ENCODE data around the gene SBF1.
"Not testable (repeated sequence)": the region's sequence is repeated elsewhere in the genome, so short reads cannot be mapped to it uniquely, and the experiment has no call there.

SBF1 gene, protein sequence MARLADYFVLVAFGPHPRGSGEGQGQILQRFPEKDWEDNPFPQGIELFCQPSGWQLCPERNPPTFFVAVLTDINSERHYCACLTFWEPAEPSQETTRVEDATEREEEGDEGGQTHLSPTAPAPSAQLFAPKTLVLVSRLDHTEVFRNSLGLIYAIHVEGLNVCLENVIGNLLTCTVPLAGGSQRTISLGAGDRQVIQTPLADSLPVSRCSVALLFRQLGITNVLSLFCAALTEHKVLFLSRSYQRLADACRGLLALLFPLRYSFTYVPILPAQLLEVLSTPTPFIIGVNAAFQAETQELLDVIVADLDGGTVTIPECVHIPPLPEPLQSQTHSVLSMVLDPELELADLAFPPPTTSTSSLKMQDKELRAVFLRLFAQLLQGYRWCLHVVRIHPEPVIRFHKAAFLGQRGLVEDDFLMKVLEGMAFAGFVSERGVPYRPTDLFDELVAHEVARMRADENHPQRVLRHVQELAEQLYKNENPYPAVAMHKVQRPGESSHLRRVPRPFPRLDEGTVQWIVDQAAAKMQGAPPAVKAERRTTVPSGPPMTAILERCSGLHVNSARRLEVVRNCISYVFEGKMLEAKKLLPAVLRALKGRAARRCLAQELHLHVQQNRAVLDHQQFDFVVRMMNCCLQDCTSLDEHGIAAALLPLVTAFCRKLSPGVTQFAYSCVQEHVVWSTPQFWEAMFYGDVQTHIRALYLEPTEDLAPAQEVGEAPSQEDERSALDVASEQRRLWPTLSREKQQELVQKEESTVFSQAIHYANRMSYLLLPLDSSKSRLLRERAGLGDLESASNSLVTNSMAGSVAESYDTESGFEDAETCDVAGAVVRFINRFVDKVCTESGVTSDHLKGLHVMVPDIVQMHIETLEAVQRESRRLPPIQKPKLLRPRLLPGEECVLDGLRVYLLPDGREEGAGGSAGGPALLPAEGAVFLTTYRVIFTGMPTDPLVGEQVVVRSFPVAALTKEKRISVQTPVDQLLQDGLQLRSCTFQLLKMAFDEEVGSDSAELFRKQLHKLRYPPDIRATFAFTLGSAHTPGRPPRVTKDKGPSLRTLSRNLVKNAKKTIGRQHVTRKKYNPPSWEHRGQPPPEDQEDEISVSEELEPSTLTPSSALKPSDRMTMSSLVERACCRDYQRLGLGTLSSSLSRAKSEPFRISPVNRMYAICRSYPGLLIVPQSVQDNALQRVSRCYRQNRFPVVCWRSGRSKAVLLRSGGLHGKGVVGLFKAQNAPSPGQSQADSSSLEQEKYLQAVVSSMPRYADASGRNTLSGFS (N-terminal part only)

DNA sequence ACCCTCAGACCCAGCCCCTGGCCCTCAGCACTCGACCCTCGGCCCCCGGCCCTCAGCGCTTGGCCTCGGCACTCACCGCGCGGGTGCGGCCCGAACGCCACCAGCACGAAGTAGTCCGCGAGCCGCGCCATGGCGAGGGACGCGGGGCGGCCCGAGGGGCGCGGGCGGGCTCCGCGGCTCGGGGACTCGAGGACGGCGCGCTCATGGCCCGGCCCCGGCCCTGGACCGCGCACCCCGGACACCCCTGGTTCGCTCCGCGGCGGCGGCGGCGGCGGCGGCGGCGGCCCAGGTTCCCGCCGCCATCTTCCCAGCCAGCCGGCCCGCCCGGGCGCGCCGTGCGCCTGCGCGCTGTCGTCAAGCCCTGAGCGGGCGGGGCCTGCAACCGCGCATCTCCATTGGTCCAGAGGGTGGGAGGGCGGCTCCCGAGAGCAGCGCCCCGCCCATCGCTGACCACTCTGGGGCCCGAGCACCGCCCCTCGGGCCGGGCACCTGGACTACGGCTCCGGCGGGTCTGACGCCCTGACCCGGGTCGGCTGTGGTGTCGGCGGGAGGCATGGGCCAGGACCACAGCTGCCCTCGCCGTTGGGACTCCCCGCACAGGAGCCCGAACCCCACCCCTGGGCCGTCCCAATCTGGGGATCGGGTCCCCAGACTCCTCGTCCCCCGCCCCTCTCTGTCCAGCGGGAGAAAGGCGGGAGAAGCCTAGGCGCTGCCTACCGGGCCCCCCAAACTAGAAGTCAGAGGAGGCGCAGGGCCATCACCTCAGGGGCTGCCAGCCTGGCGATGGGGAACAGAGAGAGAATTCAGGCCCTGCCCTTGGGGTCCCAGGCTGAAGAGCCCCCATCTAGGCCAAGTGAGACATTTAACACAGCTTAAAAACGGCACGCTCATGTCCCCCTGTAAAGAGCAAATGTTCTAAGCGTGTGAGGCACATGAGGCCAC lies at the start of gene SBF1:
TSS of gene SBF1 (minus strand) at position 326 of the 942 bp plus-strand sequence. CDS start at position 131, 195 bp downstream.
- peak; percentile 69 to 74 for DNase-seq (ENCODE audit: low read depth in 2 of 2)

DNA sequence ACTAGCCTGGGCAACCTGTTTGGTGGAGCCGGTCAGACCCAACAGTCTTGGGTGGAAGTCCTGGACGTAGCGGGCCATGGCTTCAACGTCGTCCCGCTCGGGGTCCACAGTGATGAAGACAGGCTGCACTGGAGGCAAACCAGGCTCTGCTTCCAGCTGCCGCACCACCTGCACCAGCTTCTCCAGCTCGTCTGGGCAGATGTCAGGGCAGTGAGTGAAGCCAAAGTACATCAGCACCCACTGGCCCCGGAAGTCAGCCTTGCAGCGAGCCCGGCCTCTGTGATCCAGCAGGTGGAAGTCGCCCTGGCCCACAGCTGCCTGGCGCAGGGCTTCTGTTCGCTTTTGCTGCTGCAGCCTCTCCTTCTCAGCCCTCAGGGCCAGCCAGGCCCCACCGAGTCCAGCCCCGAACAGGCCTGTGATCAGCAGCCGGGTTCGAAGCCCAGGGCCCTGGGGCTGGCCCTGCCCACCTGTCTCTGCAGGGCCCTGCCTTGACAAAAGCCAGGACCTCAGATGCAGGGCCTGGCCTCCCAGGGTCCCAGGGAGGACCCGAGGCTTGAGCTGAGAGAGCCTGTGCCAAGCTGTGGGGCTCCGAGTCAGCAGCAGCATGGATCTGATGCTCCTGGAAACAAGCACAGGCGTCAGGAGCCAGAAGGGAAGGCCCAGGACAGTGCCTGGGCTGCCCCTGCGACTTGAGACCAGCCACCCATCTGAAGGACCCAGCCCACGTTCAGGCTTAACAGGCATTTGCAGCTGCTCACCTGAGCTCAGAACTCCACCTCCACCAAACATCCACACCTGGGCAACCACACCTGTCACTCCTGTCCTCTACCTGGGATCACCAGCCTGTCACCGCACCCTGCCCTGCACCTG lies 49.2 kb upstream of the SBF1 start:
- DNase-seq (ENCODE audit: low read depth in 2 of 2): no peak

DNA sequence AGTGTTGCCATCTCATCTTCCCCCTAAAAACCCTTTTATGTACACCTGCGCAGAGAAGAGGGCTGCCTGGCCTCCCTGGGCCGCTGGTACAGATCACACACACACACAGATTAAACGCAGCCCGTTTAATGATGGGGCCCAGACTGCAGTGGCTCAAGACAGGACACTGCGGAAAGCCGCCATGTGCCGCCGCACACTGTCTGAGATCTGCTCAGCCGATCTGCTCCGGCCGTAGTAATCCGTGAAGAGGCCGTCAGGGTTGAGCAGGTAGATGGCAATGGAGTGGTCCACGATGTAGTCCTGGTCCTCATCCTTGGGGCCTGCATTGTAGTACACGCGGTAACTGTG lies 48.6 kb upstream of the SBF1 start:
- no peak for DNase-seq (ENCODE audit: low read depth in 2 of 2)

DNA sequence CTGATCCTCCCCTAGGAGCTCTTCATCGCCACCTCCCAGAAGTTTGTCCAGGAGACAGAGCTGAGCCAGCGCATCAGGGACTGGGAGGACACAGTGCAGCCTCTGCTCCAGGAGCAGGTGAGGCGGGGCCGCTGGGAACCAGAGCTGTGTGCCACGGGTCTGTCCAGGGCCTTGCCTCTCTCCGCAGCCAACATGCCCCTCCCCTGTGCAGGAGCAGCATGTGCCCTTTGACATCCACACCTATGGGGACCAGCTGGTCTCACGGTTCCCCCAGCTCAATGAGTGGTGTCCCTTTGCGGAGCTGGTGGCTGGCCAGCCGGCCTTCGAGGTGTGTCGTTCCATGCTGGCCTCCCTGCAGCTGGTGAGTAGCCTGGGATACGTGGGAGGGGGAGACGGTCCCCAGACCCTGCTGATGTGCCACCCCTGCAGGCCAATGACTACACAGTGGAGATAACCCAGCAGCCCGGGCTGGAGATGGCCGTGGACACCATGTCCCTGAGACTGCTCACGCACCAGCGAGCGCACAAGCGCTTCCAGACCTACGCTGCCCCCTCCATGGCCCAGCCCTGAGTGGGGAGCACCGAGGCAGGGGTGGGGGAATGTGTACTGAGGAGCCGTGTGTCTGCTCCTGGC lies 48.1 kb upstream of the SBF1 start:
- no peak for DNase-seq (ENCODE audit: low read depth in 2 of 2)

DNA sequence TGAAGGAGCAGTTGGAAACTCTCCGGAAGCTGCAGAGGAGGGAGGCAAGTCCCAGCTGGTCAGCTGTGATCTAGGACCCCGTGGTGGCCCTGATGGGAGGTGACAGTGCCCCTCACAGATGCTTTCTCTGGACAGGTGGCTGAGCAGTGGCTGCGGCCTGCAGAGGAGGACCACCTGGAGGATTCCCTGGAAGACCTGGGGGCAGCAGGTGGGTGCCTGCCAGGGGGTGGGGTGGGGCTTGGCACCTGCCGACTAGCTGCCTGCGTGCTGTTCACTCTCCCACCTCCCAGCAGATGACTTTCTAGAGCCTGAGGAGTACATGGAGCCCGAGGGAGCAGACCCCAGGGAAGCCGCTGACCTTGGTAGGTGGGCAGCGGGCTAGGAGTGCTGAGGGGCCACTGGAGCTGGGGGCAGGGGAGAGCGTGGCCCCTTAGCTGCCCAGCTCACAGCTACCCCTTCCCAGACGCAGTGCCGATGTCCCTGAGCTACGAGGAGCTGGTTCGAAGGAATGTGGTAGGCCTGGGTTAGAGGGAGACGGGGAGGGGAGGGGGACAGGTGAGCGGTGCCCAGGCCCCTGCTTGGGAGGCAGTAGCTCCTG lies 47.5 kb upstream of the SBF1 start:
- DNase-seq (ENCODE audit: low read depth in 2 of 2): no peak

DNA sequence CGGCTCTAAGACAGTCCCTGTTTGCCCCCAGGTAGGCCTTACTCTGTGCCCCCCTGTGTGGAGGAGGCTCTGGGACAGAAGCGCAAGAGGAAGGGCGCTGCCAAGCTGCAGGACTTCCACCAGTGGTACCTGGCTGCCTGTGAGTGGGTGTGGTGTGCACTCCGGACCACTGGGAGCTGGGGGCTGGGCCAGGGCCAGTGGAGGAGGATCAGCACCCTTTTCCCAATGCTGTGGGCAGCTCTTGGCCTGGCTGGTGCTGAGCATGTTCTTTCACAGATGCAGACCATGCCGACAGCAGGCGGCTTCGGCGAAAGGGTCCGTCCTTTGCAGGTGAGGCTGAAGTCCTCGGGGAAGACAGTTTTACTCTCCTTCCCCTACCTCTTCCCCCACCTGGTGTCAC lies 46.9 kb upstream of the SBF1 start:
- DNase-seq (ENCODE audit: low read depth in 2 of 2): no peak

DNA sequence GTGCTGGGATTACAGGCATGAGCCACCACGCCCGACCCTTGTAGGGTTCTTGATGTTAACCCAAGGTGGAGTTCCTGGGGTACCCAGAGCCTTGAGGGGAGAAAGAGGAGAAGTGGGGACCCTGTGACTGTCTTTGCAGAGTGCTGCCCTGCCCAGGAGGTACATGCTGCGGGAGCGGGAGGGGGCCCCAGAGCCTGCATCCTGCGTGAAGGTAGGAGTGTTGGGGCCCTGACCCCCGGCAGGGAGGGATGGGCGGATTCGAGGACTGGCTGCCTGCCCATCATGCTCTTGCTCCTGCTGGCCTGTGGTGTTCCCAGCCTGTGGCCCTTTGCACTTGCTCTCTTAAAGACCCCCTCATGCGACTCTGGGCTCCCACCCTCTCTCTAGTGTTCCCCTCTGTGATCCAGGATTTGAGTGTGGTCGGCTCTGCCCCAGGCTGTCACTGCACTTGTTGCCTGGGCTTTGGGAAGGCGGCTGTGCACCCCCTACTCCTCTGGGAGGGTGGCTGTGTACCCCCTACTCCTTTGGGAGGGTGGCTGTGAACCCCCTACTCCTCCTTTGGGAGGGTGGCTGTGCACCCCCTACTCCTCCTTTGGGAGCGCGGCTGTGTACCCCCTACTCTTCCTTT lies 46.1 kb upstream of the SBF1 start:
- no peak for DNase-seq (ENCODE audit: low read depth in 2 of 2)

DNA sequence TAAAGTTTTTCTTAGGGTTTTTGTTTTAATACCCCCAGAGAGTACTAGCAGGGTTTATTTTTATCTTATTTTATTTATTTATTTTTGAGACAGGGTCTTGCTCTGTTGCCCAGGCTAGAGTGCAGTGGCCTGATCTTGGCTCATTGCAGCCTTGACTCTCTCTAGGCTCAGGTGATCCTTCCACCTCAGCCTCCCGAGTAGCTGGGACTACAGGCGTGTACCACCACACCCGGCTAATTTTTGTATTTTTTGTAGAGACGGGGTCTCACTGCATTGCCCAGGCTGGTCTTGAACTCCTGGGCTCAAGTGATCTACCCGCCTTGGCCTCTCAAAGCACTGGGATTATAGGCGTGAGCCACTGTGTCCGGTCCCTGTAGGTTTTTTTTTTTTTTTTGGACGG lies 45.3 kb upstream of the SBF1 start:
- DNase-seq (ENCODE audit: low read depth in 2 of 2): not testable (repeated sequence)

DNA sequence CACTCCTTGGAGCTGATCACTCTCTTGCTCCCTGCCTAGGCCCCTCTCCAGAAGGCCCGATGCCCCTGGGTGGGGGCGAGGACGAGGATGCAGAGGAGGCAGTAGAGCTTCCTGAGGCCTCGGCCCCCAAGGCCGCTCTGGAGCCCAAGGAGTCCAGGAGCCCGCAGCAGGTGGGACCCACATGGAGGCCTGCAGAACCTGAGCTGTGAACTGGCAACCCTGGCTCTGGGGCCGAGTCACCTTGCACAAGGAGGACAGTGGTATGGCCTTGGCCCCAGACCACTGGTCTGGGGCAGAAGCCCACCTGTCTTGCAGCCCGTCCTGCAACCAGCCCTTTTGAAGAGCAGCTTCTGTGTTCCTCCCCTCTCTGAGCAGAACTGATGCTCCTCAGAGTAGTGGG lies 44.3 kb upstream of the SBF1 start:
- no peak for DNase-seq (ENCODE audit: low read depth in 2 of 2)

DNA sequence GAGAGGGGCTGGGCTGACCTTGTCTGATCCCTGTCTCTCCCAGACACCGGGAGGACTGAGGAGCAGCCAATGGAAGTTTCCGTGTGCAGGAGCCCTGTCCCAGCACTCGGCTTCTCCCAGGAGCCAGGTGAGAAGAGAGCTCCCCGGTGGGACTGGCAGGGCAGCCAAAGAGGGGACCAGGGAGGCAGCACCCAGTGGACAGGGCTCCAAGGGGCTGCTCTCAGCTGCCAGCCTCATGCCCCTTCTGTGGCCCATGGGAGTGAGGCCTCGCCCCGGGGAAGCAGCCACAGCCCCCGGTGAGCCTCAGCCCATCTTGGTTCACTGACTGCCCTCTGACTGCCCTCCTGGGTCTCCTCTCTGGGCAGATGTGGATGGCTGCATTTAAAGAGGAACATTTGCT lies 43.8 kb upstream of the SBF1 start:
- no peak for DNase-seq (ENCODE audit: low read depth in 2 of 2)

DNA sequence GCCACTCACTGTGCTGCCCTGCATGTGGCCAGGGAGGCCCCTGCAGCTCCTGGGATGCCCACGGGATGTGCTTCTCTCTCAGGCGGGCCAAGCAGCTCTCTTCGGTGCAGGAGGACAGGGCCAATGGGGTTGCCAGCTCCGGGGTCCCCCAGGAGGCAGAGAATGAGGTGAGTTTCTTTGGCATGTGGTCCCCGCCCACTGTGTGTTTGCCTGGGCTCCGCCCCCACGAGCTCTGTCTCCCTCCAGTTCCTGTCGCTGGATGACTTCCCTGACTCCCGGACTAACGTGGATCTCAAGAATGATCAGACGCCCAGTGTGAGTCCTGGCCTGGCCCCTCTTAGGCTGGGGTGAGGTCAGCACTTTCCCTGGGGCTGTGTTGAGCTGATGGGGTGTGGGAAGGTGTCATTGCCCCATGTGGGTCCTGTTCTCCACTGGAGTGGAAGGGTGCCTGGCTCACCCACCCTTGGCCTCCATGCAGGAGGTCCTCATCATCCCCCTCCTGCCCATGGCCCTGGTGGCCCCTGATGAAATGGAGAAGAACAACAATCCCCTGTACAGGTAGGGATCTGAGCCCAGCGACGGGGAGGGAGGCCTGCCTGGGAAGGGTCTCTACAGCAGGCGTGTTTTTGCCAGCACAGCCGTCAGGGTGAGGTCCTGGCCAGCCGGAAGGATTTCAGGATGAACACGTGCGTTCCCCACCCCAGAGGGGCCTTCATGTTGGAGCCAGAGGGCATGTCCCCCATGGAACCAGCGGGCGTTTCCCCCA lies 42.8 kb upstream of the SBF1 start:
- DNase-seq (ENCODE audit: low read depth in 2 of 2): no peak

DNA sequence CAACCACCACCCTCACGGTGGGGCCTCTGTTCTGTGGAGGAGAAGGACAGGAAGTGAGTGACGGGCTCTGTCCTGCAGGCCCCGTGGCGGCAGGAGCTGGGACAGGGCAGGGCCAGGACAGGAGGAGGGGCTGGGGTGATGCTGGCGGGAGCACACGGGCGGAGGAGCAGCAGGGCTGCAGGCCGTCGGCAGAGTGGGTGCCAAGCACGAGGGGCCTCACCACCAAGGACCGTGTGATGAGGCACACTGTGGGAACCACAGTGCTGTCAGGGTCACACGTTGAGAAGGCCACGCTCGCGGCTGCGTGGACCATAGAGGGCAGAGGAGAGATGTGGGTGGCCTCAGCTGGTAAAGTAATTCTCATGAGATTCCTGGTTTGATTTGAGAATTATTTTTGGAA lies 42.1 kb upstream of the SBF1 start:
- no peak for DNase-seq (ENCODE audit: low read depth in 2 of 2)

DNA sequence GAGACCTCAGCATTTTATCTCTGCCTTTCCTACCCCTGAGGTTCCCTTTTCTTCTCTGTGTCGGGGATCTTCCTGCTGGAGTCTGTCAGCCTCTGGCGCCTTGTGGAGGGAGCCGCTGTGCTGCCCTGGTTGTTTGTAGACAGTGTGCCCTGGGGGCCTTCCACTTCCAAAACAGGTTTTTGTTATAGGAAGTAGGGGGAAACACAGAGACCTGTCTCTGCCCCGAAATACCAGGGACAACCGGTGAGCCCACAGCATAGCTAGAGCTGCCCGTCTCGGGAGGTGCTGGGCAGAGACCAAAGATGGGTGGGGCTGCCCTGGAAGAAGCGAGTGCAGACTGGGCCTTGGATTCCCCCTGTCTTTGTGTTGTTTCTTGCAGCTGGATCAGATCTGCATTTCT lies 41.2 kb upstream of the SBF1 start:
- no peak for DNase-seq (ENCODE audit: low read depth in 2 of 2)

DNA sequence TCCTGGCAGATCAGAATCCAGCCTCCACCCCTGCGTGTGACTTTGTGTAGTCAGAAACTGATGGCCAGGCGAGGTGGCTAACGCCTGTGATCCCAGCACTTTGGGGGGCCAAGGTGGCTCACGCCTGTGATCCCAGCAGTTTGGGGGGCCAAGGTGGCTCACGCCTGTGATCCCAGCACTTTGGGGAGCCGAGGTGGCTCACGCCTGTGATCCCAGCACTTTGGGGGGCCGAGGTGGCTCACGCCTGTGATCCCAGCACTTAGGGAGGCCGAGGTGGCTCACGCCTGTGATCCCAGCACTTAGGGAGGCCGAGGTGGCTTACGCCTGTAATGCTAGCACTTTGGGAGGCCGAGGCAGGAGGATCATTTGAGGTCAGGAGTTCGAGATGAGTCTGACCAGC lies 38.3 kb upstream of the SBF1 start:
- DNase-seq (ENCODE audit: low read depth in 2 of 2): no peak

DNA sequence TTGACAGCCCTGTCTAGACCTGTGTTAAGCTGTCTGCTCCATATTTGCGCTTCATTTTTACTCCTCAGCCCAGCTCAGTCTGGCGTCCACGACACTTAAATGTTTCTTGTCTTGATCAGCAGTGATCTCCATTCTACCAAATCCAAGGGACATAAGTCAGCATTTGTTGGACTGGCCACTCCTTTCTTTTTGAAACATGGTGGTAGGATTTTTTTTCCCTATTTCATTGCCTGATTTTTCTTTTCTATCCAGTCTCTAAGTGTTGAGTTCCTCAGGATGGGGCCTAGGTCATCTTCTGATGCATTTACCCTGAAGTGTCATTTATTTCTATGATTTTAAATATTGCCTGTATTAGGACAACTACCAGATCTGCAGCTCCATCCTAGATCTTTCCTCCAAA lies 34.1 kb upstream of the SBF1 start:
- no peak for DNase-seq (ENCODE audit: low read depth in 2 of 2)

DNA sequence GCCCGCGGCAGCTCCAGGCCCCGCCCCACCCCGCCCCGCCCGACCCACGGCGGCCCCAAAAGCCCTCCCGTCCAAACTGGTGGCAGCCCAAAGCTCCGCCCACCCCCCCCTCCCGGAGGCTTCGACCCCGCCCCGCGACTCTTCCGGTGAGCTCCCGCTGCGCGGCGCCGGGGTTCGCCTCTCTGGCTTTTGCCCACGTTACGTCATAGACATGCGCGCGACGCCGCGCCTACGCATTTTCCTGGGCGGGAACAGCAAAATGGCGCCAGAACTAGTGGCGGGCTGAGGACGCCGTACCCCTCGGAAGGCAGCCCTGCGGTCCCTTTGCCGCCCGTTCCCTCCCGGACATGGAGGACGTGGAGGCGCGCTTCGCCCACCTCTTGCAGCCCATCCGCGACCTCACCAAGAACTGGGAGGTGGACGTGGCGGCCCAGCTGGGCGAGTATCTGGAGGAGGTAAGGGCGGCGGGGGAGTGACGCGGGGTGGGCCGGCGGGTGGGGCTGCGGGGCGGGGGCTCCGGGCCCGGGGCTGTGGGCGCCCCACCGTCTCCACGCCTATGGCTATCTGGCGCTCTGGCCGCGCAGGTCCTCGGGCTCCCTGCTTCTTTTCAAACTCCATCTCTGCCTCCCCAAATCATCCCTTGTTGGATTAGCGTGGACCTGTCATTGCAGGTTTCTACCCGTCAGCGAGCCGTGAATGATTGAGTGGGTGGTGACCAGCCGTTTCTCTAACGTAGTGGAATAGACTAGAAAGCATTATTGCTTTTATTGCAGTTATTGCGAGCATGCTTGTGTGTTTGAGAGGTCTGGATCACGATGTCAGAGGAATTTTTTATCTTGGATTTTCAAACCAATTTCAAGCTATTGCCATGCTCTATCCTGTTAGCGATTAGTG lies 33.4 kb upstream of the SBF1 start, which contains the start of gene NCAPH2:
TSS of gene NCAPH2 (plus strand) at position 234 of the 894 bp plus-strand sequence. CDS start at position 348, 114 bp downstream.
- peak; percentile 95 for DNase-seq (ENCODE audit: low read depth in 2 of 2)
